ENCODE results near the gene OR2M4. TPM values are rescaled to one million over a fixed set of nuclear protein-coding genes. Genes with fewer than 3 reads are reported as not detected.
A peak's percentile ranks its signal among the peaks of the same experiment; 100 is the strongest.
"Not testable (repeated sequence)": the region's sequence is repeated elsewhere in the genome, so short reads cannot be mapped to it uniquely, and the experiment has no call there.

Gene OR2M4
- total and polyA plus RNA-seq, 2 donors (not counting 1 experiment from before 2014, with no cell fraction given) = under 0.01 TPM; not detected in 1

DNA sequence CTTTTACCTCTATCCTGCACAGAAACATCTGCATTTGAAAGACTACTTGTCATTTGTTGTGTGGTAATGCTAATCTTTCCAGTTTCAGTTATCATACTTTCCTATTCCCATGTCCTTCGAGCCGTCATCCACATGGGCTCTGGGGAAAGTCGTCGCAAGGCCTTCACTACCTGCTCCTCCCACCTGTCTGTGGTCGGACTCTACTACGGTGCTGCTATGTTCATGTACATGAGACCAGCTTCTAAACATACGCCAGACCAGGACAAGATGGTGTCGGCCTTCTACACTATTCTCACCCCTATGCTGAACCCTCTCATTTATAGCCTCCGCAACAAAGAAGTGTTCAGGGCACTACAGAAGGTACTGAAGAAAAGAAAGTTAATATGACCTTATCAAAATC, 8.3 kb downstream of the OR2M4 start:
- Histone ChIP-seq H3K4me3 (replicated peaks in 1 of 4; ENCODE audit: control extremely low read depth in 1 of 4, insufficient read depth in 1 of 4, low read depth in 3 of 4, low read length in 4 of 4) (no peak overlapping the region), H3K4me2 (ENCODE audit: extremely low read depth, insufficient read depth, low read length) (no peak overlapping the region), H3K36me3 (ENCODE audit: control insufficient read depth, insufficient read depth, low read length) (no peaks in the 10 kb centered on the region), H3K27ac (ENCODE audit: insufficient read depth, low read length) (no peak overlapping the region), H3K9ac (ENCODE audit: insufficient read depth, low read length) (no peak overlapping the region), H3K79me2 (ENCODE audit: control insufficient read depth, insufficient read depth, low read length) (no peaks in the 10 kb centered on the region), H3K27me3 (ENCODE audit: control insufficient read depth, insufficient read depth, low read length) (no peaks in the 10 kb centered on the region), H4K20me1 (ENCODE audit: control insufficient read depth, extremely low read depth, insufficient read depth, low read length) (no peaks in the 10 kb centered on the region), H3K9me3 (ENCODE audit: control insufficient read depth, insufficient read depth, low read depth, low read length) (no peaks in the 10 kb centered on the region), H2AFZ (ENCODE audit: low read length) (no peak overlapping the region), H3K4me1 (ENCODE audit: control insufficient read depth, extremely low read depth, insufficient read depth, low read length) (no peaks in the 10 kb centered on the region)
- no peak for TF ChIP-seq EZH2 (IDR thresholded peaks at IDR 0.05; ENCODE audit: low read length, missing control alignments)
- DNase-seq (ENCODE audit: low read depth in 2 of 2) = no peak

DNA sequence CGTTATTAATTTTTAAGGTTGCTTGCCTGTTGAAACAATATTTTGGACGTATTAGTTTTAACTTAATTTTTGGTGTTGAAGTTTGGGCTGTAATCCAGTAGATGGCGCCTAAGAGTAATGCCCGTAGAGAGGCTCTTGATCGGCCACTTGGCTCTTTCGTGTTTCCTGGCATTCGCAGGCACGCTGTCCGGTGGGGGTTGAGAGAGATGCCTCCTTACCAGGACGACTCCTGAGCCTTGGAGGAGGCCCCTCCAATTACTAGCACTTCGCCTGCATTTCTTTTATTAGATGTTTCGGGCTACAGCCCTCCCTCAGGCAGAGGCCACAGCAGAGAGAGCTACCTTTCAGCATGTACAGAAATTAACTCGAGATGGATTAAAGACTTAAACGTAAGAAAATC, 12.0 kb downstream of the OR2M4 start:
- H3K9ac ChIP-seq (ENCODE audit: insufficient read depth, low read length) = no peak overlapping the region
- DNase-seq (ENCODE audit: low read depth in 2 of 2) = peak; percentile 3 to 15
- H3K4me1 ChIP-seq (ENCODE audit: control insufficient read depth, extremely low read depth, insufficient read depth, low read length) = no peaks in the 10 kb centered on the region
- no peak overlapping the region for H2AFZ ChIP-seq (ENCODE audit: low read length)
- no peaks in the 10 kb centered on the region for H3K9me3 ChIP-seq (ENCODE audit: control insufficient read depth, insufficient read depth, low read depth, low read length)
- no peaks in the 10 kb centered on the region for H3K79me2 ChIP-seq (ENCODE audit: control insufficient read depth, insufficient read depth, low read length)
- no peak overlapping the region for H3K4me3 ChIP-seq (replicated peaks in 1 of 4; ENCODE audit: control extremely low read depth in 1 of 4, insufficient read depth in 1 of 4, low read depth in 3 of 4, low read length in 4 of 4)
- H3K4me2 ChIP-seq (ENCODE audit: extremely low read depth, insufficient read depth, low read length) = no peak overlapping the region
- no peaks in the 10 kb centered on the region for H3K36me3 ChIP-seq (ENCODE audit: control insufficient read depth, insufficient read depth, low read length)
- H4K20me1 ChIP-seq (ENCODE audit: control insufficient read depth, extremely low read depth, insufficient read depth, low read length) = no peaks in the 10 kb centered on the region
- no peak overlapping the region for H3K27ac ChIP-seq (ENCODE audit: insufficient read depth, low read length)
- TF ChIP-seq EZH2 (IDR thresholded peaks at IDR 0.05; ENCODE audit: low read length, missing control alignments) = no peak
- TF ChIP-seq, protein P1, sequence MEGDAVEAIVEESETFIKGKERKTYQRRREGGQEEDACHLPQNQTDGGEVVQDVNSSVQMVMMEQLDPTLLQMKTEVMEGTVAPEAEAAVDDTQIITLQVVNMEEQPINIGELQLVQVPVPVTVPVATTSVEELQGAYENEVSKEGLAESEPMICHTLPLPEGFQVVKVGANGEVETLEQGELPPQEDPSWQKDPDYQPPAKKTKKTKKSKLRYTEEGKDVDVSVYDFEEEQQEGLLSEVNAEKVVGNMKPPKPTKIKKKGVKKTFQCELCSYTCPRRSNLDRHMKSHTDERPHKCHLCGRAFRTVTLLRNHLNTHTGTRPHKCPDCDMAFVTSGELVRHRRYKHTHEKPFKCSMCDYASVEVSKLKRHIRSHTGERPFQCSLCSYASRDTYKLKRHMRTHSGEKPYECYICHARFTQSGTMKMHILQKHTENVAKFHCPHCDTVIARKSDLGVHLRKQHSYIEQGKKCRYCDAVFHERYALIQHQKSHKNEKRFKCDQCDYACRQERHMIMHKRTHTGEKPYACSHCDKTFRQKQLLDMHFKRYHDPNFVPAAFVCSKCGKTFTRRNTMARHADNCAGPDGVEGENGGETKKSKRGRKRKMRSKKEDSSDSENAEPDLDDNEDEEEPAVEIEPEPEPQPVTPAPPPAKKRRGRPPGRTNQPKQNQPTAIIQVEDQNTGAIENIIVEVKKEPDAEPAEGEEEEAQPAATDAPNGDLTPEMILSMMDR (conservative IDR thresholded peaks at IDR 0.05 in 1 of 2, IDR thresholded peaks at IDR 0.05 in 1 of 2; ENCODE audit: low read depth in 1 of 2, low read length in 2 of 2) = peak; percentile 27 to 52
- H3K27me3 ChIP-seq (ENCODE audit: control insufficient read depth, insufficient read depth, low read length) = no peaks in the 10 kb centered on the region

DNA sequence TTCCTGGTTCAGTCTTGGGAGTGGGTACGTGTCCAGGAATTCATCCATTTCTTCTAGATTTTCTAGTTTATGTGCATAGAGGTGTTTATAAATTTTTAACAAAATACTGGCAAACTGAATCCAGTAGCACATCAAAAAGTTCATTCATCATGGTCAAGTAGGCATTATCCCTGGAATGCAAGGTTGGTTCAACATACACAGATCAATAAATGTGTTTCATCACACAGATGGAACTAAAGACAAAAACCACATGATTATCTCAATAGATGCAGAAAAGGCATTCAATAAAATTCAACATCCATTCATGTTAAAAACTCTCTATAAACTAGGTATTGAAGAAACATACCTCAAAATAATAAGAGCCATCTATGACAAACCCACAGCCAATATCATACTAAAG, 28.1 kb downstream of the OR2M4 start:
- not testable (repeated sequence) for H3K4me1 ChIP-seq (ENCODE audit: control insufficient read depth, extremely low read depth, insufficient read depth, low read length); H4K20me1 ChIP-seq (ENCODE audit: control insufficient read depth, extremely low read depth, insufficient read depth, low read length); H3K4me2 ChIP-seq (ENCODE audit: extremely low read depth, insufficient read depth, low read length); H3K27me3 ChIP-seq (ENCODE audit: control insufficient read depth, insufficient read depth, low read length); DNase-seq (ENCODE audit: low read depth in 2 of 2); H3K27ac ChIP-seq (ENCODE audit: insufficient read depth, low read length); H3K9me3 ChIP-seq (ENCODE audit: control insufficient read depth, insufficient read depth, low read depth, low read length); H2AFZ ChIP-seq (ENCODE audit: low read length); H3K4me3 ChIP-seq (replicated peaks in 1 of 4; ENCODE audit: control extremely low read depth in 1 of 4, insufficient read depth in 1 of 4, low read depth in 3 of 4, low read length in 4 of 4); H3K79me2 ChIP-seq (ENCODE audit: control insufficient read depth, insufficient read depth, low read length); H3K36me3 ChIP-seq (ENCODE audit: control insufficient read depth, insufficient read depth, low read length); H3K9ac ChIP-seq (ENCODE audit: insufficient read depth, low read length)

DNA sequence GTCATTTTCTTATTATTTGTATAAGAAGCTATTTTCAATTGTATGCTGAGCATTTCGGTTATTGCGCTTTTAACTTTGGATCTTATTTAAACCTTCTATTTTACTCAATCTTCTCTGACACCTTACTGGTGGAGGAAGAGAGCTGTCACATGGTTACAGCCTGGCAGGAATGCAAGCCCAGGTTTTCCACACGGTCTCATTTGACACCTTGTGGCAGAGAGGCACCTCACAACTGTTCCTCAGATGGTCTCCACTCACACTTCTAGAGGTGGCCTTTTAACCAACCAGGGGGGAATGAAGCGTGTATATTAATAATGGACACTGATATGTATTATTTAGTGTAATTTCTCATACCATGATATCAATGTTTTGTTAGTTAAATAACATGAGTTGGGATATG, 37.0 kb downstream of the OR2M4 start:
- no peak overlapping the region for H3K4me3 ChIP-seq (replicated peaks in 1 of 4; ENCODE audit: control extremely low read depth in 1 of 4, insufficient read depth in 1 of 4, low read depth in 3 of 4, low read length in 4 of 4)
- no peak for TF ChIP-seq EZH2 (IDR thresholded peaks at IDR 0.05; ENCODE audit: low read length, missing control alignments)
- TF ChIP-seq, protein P1 (conservative IDR thresholded peaks at IDR 0.05 in 1 of 2, IDR thresholded peaks at IDR 0.05 in 1 of 2; ENCODE audit: low read depth in 1 of 2, low read length in 2 of 2) = no peak
- no peak overlapping the region for H3K4me2 ChIP-seq (ENCODE audit: extremely low read depth, insufficient read depth, low read length)
- no peaks in the 10 kb centered on the region for H3K9me3 ChIP-seq (ENCODE audit: control insufficient read depth, insufficient read depth, low read depth, low read length)
- H4K20me1 ChIP-seq (ENCODE audit: control insufficient read depth, extremely low read depth, insufficient read depth, low read length) = no peaks in the 10 kb centered on the region
- no peak overlapping the region for H3K9ac ChIP-seq (ENCODE audit: insufficient read depth, low read length)
- no peak overlapping the region for H2AFZ ChIP-seq (ENCODE audit: low read length)
- DNase-seq (ENCODE audit: low read depth in 2 of 2) = no peak
- H3K4me1 ChIP-seq (ENCODE audit: control insufficient read depth, extremely low read depth, insufficient read depth, low read length) = no peaks in the 10 kb centered on the region
- H3K27ac ChIP-seq (ENCODE audit: insufficient read depth, low read length) = no peak overlapping the region
- no peaks in the 10 kb centered on the region for H3K79me2 ChIP-seq (ENCODE audit: control insufficient read depth, insufficient read depth, low read length)
- H3K27me3 ChIP-seq (ENCODE audit: control insufficient read depth, insufficient read depth, low read length) = no peaks in the 10 kb centered on the region
- no peaks in the 10 kb centered on the region for H3K36me3 ChIP-seq (ENCODE audit: control insufficient read depth, insufficient read depth, low read length)

DNA sequence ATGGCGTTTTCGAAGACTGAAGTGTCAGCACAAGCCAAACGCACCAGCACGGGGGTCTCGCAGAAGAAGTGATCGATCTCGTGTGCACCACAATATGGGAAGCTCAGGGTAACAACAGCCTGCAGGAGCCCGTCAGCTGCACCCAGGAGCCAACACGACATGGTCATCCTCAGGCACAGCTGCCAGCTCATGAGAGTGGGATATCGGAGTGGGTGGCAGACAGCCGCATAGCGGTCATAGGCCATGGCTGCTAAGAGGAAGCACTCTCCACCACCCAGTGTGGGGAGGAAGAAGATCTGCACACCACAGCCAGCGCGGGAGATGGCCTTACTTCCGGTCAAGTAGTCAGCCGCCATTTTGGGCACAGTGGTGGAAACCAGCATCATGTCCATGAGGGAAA, 42.0 kb downstream of the OR2M4 start:
- H3K4me3 ChIP-seq (replicated peaks in 1 of 4; ENCODE audit: control extremely low read depth in 1 of 4, insufficient read depth in 1 of 4, low read depth in 3 of 4, low read length in 4 of 4); H4K20me1 ChIP-seq (ENCODE audit: control insufficient read depth, extremely low read depth, insufficient read depth, low read length); H3K27me3 ChIP-seq (ENCODE audit: control insufficient read depth, insufficient read depth, low read length); H3K4me1 ChIP-seq (ENCODE audit: control insufficient read depth, extremely low read depth, insufficient read depth, low read length); H3K36me3 ChIP-seq (ENCODE audit: control insufficient read depth, insufficient read depth, low read length); H3K4me2 ChIP-seq (ENCODE audit: extremely low read depth, insufficient read depth, low read length); H3K9ac ChIP-seq (ENCODE audit: insufficient read depth, low read length); DNase-seq (ENCODE audit: low read depth in 2 of 2); H3K79me2 ChIP-seq (ENCODE audit: control insufficient read depth, insufficient read depth, low read length); H3K9me3 ChIP-seq (ENCODE audit: control insufficient read depth, insufficient read depth, low read depth, low read length); H2AFZ ChIP-seq (ENCODE audit: low read length); H3K27ac ChIP-seq (ENCODE audit: insufficient read depth, low read length): not testable (repeated sequence)
